Left lobe of liver (tissue), 2 donors: Measurements from ENCODE around the gene CGRRF1. TPM values are rescaled to one million over a fixed set of nuclear protein-coding genes. Genes with fewer than 3 reads are reported as not detected.

Experiments used
- ATAC-seq: fragments of 200-7000 bp; cut with Tn5 transposase; one replicate; pipeline ENCODE4 v1.9.1; 2020; ENCODE audit warnings: mild to moderate bottlenecking, moderate library complexity
- DNase-seq: peaks from one replicate; pipeline ENCODE4 v3.0.0-alpha.2; 2020; ENCODE audit warnings: low spot score
- total RNA-seq: library from RNA; stranded (reverse); gene quantifications from one replicate; pipeline ENCODE4 v1.2.1, GENCODE V29; 2021
- donor health status: DM: no; HTN: no; CAD: no; lungs with moderate emphysema.
- donor health status: DM: no; HTN: yes; CAD: no.

CGRRF1 gene
- total RNA-seq, 1 donor from 2014 or later, result 6.1 TPM

- ATAC-seq (no peak), DNase-seq (no peak)
These were observed 62.6 kb downstream of the CGRRF1 start for GRCh38 chr14:54572316-54572715.

GRCh38 chr14:54574528-54574927 lies 64.8 kb downstream of the CGRRF1 start:
- ATAC-seq (no peak), DNase-seq (no peak)

GRCh38 chr14:54577494-54577893 lies 67.8 kb downstream of the CGRRF1 start:
- DNase-seq (no peak), ATAC-seq (no peak)

GRCh38 chr14:54577977-54578376 lies 68.3 kb downstream of the CGRRF1 start:
- DNase-seq, result no peak

GRCh38 chr14:54579621-54580020 lies 69.9 kb downstream of the CGRRF1 start:
- DNase-seq, result no peak
- peak; percentile 41 for ATAC-seq

More at GRCh38 chr14:54577977-54578376, 68.3 kb downstream of the CGRRF1 start:
- ATAC-seq, result no peak

- ATAC-seq (no peak), DNase-seq (no peak)
These were observed 71.2 kb downstream of the CGRRF1 start for GRCh38 chr14:54580933-54581332.

- no peak for ATAC-seq
- no peak for DNase-seq
These were observed 72.6 kb downstream of the CGRRF1 start for GRCh38 chr14:54582334-54582733.

GRCh38 chr14:54584097-54584496 lies 74.4 kb downstream of the CGRRF1 start:
- DNase-seq, result no peak
- ATAC-seq, result peak; percentile 57

GRCh38 chr14:54585214-54585613 lies 75.5 kb downstream of the CGRRF1 start:
- DNase-seq, result no peak
- no peak for ATAC-seq

Other genes starting within 250 kb of the CGRRF1 start
- 0.58 TPM for gene CDKN3, start 112.9 kb upstream of the CGRRF1 start, total RNA-seq
- 89.4 TPM for gene CNIH1, start 68.5 kb upstream of the CGRRF1 start, total RNA-seq
- gene GMFB, start 20.9 kb upstream of the CGRRF1 start, total RNA-seq, result 13.0 TPM
- 25.9 TPM for gene SAMD4A, start 57.2 kb downstream of the CGRRF1 start, total RNA-seq